HG03457 (cell line): Measurements from ENCODE around the gene ASPHD2.
A peak's percentile ranks its signal among the peaks of the same experiment; 100 is the strongest.
"Not testable (repeated sequence)": the region's sequence is repeated elsewhere in the genome, so short reads cannot be mapped to it uniquely, and the experiment has no call there.

Experiments
- ATAC-seq: cut with Tn5 transposase; IDR thresholded peaks from one replicate; pipeline ENCODE4 v1.9.1; 2021; ENCODE audit warnings: moderate number of reproducible peaks; ENCODE audit not compliant: unreplicated experiment

Gene ASPHD2

GRCh38 chr22:26428515-26429457 lies at the start of gene ASPHD2:
Gene ASPHD2 (plus strand): TSS chr22:26429260. CDS start chr22:26433616, 4,356 bp downstream.
- ATAC-seq, result peak; percentile 46

GRCh38 chr22:26380072-26380830 lies 48.8 kb upstream of the ASPHD2 start:
- ATAC-seq, result no peak

- no peak for ATAC-seq
Measured at GRCh38 chr22:26382782-26383181, 46.3 kb upstream of the ASPHD2 start.

DNA sequence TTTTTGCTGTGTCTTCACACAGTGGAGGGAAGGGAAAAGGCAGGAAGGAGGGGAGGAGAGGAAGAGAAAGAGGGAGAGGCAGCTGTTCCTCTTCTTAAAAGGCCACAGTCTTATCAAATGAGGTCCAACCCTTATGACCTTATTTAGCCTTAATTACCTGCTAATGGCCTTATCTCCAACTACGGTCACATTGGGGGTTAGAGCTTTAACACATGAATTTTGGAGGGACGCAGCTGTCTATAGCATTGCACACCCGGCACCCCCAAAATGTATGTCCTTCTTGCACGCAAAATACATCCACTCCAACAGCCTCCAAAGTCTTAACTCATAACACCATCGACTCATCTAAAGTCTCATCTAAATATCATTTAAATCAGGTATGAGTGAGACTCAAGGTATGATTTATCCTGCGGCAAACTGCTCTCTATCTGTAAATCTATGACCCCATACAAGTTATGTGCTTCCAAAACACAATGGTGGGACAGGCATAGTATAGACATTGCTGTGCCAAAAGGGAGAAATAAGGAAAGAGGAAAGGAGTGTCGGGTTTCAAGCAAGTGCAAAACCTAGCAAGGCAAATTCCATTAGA lies 45.0 kb upstream of the ASPHD2 start:
- no peak for ATAC-seq

GRCh38 chr22:26385164-26385563 lies 43.9 kb upstream of the ASPHD2 start:
- ATAC-seq, result no peak

- no peak for ATAC-seq
Measured at GRCh38 chr22:26389125-26389524, 39.9 kb upstream of the ASPHD2 start.

DNA sequence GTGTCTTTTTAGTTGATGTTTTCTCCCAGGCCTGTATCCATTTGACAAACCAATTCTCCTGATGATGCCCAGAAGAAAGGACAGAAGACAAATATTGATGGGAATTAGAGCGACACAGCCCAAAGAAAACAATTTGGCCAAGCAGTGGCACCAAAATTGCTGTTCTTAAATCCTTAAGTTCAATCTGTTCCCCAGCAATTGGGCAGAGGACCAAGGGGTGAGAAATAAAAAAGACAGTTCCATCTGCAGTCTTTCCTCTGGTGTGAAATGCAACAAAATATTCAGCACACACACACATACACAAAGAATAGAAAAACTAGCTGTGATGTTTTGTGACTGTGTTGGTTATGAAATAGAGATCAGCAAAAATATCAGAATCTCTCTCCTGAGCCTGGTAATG lies 38.0 kb upstream of the ASPHD2 start:
- ATAC-seq, result no peak

DNA sequence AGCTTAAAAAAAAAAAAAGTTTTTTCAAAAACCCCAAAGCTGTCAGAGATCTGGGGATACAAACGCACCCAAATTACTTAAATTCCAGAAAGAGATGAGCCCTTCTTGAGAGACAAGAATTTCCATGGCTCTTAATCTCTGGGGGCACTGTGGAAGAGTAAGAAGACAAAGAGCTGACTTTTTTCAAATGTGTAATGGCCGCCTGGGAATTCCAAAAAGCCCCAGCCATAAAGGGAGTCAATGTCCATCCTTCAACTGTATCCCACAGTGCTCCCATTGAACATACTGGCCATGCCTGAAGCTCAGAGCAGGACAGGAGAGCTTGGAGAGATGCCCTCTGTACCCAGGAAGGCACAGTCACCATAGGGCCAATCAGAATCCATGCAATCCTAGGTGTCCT lies 37.4 kb upstream of the ASPHD2 start:
- ATAC-seq, result no peak

GRCh38 chr22:26393929-26394328 lies 35.1 kb upstream of the ASPHD2 start:
- no peak for ATAC-seq

DNA sequence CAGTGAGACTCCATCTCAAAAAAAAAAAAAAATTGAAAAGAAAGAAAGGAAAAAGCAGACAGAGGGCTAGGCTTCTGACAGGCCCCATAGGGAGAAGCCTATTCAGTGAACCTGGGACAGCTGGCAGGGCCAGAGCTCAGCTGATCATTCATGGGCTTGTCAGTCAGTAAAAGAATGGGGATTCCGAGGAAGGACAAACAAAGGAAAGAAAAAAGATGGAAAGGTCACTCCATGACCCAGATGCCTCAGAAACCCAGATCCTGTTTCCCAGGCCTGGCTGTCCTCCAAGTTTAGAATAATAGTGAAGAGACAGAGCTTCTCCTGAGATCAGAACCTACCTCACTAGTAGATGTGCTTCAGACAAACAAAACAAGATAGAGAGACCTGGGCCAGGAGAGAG lies 34.3 kb upstream of the ASPHD2 start:
- ATAC-seq, result no peak

- ATAC-seq, result no peak
Measured at GRCh38 chr22:26395926-26396325, 33.1 kb upstream of the ASPHD2 start.

DNA sequence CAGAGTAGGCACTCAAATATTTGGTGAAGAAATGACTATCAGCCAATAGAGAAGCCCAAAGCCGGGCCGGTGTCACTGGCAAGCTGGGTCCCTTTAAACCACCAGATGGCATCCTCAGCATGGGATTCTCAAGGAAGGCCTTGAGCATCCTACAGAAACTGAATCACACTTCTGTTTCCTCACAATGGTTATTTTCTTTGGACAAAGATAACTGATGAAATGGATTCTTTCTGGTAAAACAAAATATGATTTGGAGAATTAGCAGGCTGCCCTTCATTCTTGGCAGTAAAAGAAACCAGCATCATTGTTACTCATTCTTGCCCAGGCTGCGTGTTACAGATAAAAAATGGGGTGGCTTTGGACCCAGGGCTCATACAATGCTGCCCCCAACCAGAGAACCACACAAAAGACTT lies 30.3 kb upstream of the ASPHD2 start:
- ATAC-seq, result no peak

GRCh38 chr22:26399289-26399688 lies 29.8 kb upstream of the ASPHD2 start:
- ATAC-seq, result no peak

DNA sequence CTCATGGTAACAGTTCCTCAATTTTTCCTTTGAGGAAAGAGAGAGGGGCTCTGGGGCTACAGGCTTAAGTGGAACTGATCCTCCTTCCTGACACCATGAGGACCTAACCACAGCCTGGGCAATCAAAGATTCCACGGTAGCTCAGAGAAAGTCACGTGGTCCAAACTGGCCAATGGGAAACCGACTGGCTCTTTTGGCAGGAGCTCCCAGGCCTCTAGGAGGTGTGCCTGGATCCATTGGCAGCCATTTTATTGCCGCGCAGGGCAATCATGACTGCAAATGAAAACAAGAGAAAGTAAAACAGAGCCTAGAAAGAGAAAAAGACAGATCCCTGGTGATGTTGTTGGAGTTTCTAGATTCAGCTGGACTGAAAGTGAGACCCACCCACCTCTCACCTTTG lies 27.3 kb upstream of the ASPHD2 start:
- ATAC-seq, result no peak

DNA sequence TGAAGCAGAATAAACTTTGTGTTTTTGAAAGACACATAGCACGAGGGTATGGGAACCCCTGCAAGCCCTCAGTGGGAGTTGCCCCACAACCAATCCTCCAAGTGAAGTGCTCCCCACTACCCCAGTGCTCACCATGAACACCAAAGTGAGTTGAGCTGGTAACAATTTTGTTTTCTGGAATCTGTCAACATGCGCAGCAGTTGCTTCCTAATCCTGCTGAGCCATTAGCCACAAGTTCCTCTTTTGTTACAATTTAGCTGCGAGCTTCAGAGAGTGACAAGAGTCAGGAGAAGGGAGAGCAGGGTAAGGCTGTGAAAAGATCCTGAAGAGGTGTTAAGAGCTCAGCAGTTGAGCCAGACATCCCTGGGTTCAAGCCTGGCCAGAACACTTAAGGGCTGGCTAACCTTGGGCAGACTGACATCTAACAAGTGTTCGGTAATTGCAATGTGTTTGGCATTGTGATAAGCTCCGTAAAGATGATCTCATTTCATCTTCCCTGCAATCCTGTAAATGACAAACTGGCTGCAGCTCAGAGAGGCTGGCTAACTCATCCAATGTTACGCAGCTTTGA lies 24.1 kb upstream of the ASPHD2 start:
- no peak for ATAC-seq

DNA sequence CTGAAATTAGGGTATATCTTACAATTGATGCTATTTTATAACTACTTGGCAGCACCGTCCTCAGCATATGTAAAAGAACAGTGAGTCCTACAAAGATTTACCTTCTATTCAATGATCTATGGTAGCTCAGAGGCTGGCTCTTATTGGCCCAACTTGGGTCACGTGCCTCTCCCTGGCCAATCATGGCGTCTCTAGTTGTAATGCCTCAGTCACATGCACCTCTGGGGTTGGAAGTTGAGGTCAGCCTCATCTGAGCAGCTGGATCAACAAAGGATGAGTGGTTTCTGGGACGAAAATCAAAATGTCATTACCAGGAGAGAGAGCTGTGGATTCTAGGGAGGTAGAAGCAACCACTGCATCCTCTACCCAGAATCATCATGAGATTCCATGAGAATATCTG lies 22.9 kb upstream of the ASPHD2 start:
- ATAC-seq, result no peak

DNA sequence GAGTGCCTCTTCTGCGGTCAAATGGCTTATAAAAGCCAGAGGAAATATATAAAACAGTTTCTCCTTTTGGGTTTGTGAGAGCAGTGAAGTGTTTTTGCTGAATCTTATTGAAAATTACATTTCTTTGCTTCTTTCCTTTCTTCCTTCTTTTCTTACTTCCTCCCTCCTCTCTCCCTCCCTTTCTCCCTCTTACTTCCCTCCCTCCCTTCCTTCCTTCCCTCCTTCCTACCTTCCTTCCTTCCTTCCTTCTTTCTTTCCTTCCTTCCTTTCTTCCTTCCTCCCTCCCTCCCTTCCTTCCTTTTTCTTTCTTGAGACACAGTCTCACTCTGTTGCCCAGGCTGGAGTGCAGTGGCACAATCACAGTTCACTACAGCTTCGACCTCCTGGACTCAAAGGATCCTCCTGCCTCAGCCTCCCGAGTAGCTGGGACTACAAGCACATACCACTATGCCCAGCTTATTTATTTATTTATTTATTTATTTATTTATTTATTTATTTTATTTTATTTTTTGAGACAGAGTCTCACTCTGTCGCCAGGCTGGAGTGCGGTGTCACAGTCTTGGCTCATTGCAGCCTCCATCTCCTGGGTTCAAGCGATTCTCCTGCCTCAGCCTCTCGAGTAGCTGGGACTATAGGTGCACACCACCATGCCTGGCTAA lies 20.4 kb upstream of the ASPHD2 start:
- not testable (repeated sequence) for ATAC-seq

DNA sequence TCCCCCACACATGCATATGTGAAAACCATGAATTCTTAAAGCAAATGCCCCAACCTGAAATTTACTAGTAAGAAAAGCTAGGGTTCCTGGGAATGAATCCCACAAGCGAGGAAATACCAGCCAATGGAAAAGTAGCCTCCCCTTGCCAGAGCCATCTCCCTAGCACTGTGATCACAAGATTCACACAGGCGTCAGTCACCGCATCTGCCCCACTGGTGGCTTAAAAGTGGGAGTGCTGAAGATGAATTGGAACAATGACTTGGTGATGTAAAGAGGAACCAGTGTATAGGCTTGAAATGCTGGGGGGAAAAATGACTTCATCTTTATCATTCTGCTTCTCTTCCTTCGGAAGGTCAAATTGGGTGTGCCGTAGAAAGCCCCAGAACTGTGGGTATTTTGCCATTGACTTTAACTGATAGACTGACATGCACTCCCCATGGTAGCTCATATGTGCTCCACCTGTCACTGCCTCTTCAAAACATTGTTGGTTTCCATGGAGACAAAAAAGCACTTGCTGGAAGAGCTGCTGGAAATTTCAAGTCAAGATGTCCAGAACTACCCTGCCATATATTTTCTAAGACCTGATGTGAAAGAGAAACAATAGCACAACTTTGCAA lies 19.2 kb upstream of the ASPHD2 start:
- ATAC-seq, result no peak

- ATAC-seq, result no peak
Measured at GRCh38 chr22:26410386-26410785, 18.7 kb upstream of the ASPHD2 start.

GRCh38 chr22:26414347-26414746 lies 14.7 kb upstream of the ASPHD2 start:
- no peak for ATAC-seq
